ENCODE data around the gene KIF26B. TPM values are rescaled to one million over a fixed set of nuclear protein-coding genes. Genes with fewer than 3 reads are reported as not detected.
A peak's percentile ranks its signal among the peaks of the same experiment; 100 is the strongest.

KIF26B gene
- total and polyA plus RNA-seq, 2 experiments from 2014 or later: 2.5 to 8.0 TPM

DNA sequence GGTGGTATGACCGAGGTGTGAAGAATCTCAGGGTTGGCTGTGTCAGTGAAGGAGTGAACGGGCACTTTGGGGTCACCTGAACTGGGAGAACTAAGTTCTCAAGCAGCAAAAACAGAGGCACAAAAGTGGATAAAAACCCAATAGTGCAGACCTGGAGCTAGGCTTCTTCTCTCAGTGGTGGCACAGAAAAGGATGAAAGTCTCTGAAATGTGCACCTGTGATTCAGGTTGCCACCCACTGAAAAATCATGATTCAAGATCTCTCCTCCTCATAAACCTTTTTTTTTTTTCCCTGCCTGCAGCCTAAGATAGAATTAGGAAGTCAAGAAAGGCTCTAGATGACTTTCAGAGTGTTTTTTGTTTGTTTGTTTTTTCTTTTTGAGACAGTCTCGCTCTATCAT lies 304.8 kb downstream of the KIF26B start:
- H3K27me3 ChIP-seq (replicated peaks; ENCODE audit: insufficient read depth): no peaks in the 10 kb centered on the region
- H3K36me3 ChIP-seq (ENCODE audit: low read depth): no peaks in the 10 kb centered on the region
- peaks cover 22% of the 10 kb centered on the region for H3K4me1 ChIP-seq (ENCODE audit: insufficient read depth)
- H3K9me2 ChIP-seq (ENCODE audit: insufficient read depth): no peaks in the 10 kb centered on the region
- in situ Hi-C loops (cut with MboI): no loop called here
- no peak overlapping the region for H3K4me3 ChIP-seq
- peaks cover 23% of the 10 kb centered on the region for H3F3A ChIP-seq (ENCODE audit: insufficient read depth)
- H3K9ac ChIP-seq: no peak overlapping the region
- no peak for DNase-seq
- WGBS, 2 experiments (ENCODE audit: low coverage in 1 of 2, low lambda C conversion rate in 2 of 2, missing lambda C conversion rate in 2 of 2): 77% methylated on average over 3 of the region's 3 CpGs
- H4K20me1 ChIP-seq (ENCODE audit: insufficient read depth): no peaks in the 10 kb centered on the region
- no peak for TF ChIP-seq EZH2phosphoT487 (IDR thresholded peaks at IDR 0.05; ENCODE audit: insufficient read depth, low read depth)
- TF ChIP-seq EZH2 (IDR thresholded peaks at IDR 0.05; ENCODE audit: insufficient read depth, poor library complexity, severe bottlenecking): no peak
- H3K79me2 ChIP-seq (ENCODE audit: insufficient read depth): no peaks in the 10 kb centered on the region
- H2AFZ ChIP-seq: no peak overlapping the region
- peak overlapping the region; percentile 45 for H3K4me2 ChIP-seq (ENCODE audit: unreplicated experiment)
- H3K9me3 ChIP-seq (ENCODE audit: low read depth): no peaks in the 10 kb centered on the region
- no peak overlapping the region for H3K27ac ChIP-seq

DNA sequence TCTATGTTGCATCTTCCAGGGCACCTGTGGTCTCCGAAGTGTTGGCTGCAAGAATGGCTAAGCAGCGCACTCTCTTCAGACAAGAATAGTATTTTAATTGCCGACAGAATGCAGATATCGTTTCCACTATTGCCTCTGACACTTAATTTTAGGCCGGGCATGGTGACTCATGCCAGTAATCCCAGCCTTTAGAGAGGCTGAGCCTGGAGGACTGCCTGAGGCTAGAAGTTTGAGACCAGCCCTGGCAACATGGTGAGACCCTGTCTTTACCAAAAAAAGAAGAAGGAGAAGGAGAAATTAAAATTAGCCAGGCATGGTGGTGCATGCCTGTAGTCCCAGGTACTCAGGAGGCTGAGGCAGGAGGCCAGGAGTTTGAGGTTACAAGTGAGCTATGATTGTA lies 306.9 kb downstream of the KIF26B start:
- in situ Hi-C loops (cut with MboI): no loop called here
- Histone ChIP-seq H3K9me3 (ENCODE audit: low read depth) (no peaks in the 10 kb centered on the region), H3K4me3 (no peak overlapping the region)

DNA sequence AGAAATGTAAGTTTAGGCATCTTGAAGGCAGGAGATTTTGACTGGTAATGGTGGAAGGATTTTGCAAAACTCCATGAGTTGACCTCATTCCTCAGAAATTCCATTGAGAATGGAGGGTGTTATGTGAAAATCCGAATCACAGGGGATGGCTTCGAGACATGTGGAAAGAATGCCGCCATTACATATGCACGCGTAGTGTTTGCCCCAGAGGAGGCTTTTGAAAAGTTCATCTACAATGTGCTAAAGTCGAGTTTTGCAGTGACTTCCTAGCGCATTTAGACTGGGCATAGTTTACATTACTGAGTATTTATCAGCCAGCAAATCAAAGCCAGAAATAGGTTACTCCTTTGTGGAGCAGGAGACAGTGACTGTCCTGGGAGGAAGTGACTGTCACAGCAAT lies 307.4 kb downstream of the KIF26B start:
- no peak overlapping the region for H3K9ac ChIP-seq
- no peaks in the 10 kb centered on the region for H3K27me3 ChIP-seq (replicated peaks; ENCODE audit: insufficient read depth)
- H3K9me3 ChIP-seq (ENCODE audit: low read depth): no peaks in the 10 kb centered on the region
- H3K4me1 ChIP-seq (ENCODE audit: insufficient read depth): peaks cover 22% of the 10 kb centered on the region
- H3K27ac ChIP-seq: no peak overlapping the region
- 69 to 80% methylated on average over 7 of the region's 7 CpGs for WGBS, 2 experiments (ENCODE audit: low coverage in 1 of 2, low lambda C conversion rate in 2 of 2, missing lambda C conversion rate in 2 of 2)
- TF ChIP-seq EZH2phosphoT487 (IDR thresholded peaks at IDR 0.05; ENCODE audit: insufficient read depth, low read depth) (no peak), EZH2 (IDR thresholded peaks at IDR 0.05; ENCODE audit: insufficient read depth, poor library complexity, severe bottlenecking) (no peak)
- H3F3A ChIP-seq (ENCODE audit: insufficient read depth): peaks cover 23% of the 10 kb centered on the region
- no peaks in the 10 kb centered on the region for H4K20me1 ChIP-seq (ENCODE audit: insufficient read depth)
- H2AFZ ChIP-seq: no peak overlapping the region
- in situ Hi-C loops (cut with MboI): no loop called here
- no peak overlapping the region for H3K4me2 ChIP-seq (ENCODE audit: unreplicated experiment)
- no peaks in the 10 kb centered on the region for H3K9me2 ChIP-seq (ENCODE audit: insufficient read depth)
- no peaks in the 10 kb centered on the region for H3K36me3 ChIP-seq (ENCODE audit: low read depth)
- no peaks in the 10 kb centered on the region for H3K79me2 ChIP-seq (ENCODE audit: insufficient read depth)
- no peak for DNase-seq
- H3K4me3 ChIP-seq: no peak overlapping the region

More for the DNA sequence above, 306.9 kb downstream of the KIF26B start:
- peaks cover 22% of the 10 kb centered on the region for H3K4me1 ChIP-seq (ENCODE audit: insufficient read depth)
- no peak overlapping the region for H3K4me2 ChIP-seq (ENCODE audit: unreplicated experiment)
- H3K9ac ChIP-seq: no peak overlapping the region
- no peak overlapping the region for H2AFZ ChIP-seq
- no peaks in the 10 kb centered on the region for H3K79me2 ChIP-seq (ENCODE audit: insufficient read depth)
- TF ChIP-seq EZH2 (IDR thresholded peaks at IDR 0.05; ENCODE audit: insufficient read depth, poor library complexity, severe bottlenecking) (no peak), EZH2phosphoT487 (IDR thresholded peaks at IDR 0.05; ENCODE audit: insufficient read depth, low read depth) (no peak)
- no peaks in the 10 kb centered on the region for H3K36me3 ChIP-seq (ENCODE audit: low read depth)
- peaks cover 23% of the 10 kb centered on the region for H3F3A ChIP-seq (ENCODE audit: insufficient read depth)
- no peaks in the 10 kb centered on the region for H3K27me3 ChIP-seq (replicated peaks; ENCODE audit: insufficient read depth)
- 68 to 78% methylated on average over 5 of the region's 5 CpGs for WGBS, 2 experiments (ENCODE audit: low coverage in 1 of 2, low lambda C conversion rate in 2 of 2, missing lambda C conversion rate in 2 of 2)
- no peak for DNase-seq
- H4K20me1 ChIP-seq (ENCODE audit: insufficient read depth): no peaks in the 10 kb centered on the region
- H3K9me2 ChIP-seq (ENCODE audit: insufficient read depth): no peaks in the 10 kb centered on the region
- no peak overlapping the region for H3K27ac ChIP-seq

DNA sequence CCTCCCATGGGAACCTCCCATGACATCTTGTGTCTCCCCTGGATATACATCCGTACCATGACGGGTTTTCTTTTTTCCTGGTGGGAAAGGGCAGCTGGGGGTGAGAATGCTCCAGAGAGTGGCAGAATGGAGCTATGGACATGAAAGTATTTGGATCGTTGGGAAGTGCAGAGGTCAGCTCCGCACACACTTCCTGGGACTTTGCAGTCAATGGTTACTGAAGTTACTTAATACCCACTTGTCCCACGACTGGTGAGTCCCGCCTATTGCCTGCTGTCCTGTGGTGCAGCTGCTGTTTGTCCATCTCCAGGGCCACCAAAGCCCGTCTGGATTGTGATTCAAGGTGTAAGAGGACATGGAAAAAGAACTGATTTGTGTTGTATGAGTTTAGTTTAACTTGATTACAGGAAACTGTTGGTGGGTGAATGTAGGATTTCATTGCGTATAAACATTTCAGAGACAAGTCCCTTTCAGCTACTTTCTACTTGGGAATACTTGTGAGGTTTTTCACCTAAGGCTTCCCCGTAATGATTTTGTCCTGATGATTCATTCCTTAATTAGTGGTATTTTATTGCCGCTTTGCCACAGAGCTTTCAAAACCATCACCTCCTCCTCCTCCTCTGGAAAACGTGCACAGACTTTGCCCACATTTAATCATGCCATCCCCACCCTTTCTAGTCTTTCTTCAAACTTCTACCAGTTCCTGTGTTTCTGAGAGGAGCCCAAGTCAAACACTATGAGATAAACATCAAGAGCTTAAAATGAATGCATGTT lies 308.8 kb downstream of the KIF26B start:
- H3K9ac ChIP-seq: no peak overlapping the region
- H3K36me3 ChIP-seq (ENCODE audit: low read depth): no peaks in the 10 kb centered on the region
- no peaks in the 10 kb centered on the region for H3K79me2 ChIP-seq (ENCODE audit: insufficient read depth)
- in situ Hi-C loops (cut with MboI): no loop called here
- peaks cover 13% of the 10 kb centered on the region for H3F3A ChIP-seq (ENCODE audit: insufficient read depth)
- peaks cover 11% of the 10 kb centered on the region for H3K4me1 ChIP-seq (ENCODE audit: insufficient read depth)
- no peaks in the 10 kb centered on the region for H3K9me3 ChIP-seq (ENCODE audit: low read depth)
- H4K20me1 ChIP-seq (ENCODE audit: insufficient read depth): no peaks in the 10 kb centered on the region
- H3K4me3 ChIP-seq: no peak overlapping the region
- no peak overlapping the region for H2AFZ ChIP-seq
- TF ChIP-seq EZH2phosphoT487 (IDR thresholded peaks at IDR 0.05; ENCODE audit: insufficient read depth, low read depth) (no peak), EZH2 (IDR thresholded peaks at IDR 0.05; ENCODE audit: insufficient read depth, poor library complexity, severe bottlenecking) (no peak)
- 73 to 77% methylated on average over 11 of the region's 11 CpGs for WGBS, 2 experiments (ENCODE audit: low coverage in 1 of 2, low lambda C conversion rate in 2 of 2, missing lambda C conversion rate in 2 of 2)
- no peaks in the 10 kb centered on the region for H3K27me3 ChIP-seq (replicated peaks; ENCODE audit: insufficient read depth)
- no peaks in the 10 kb centered on the region for H3K9me2 ChIP-seq (ENCODE audit: insufficient read depth)
- no peak overlapping the region for H3K4me2 ChIP-seq (ENCODE audit: unreplicated experiment)
- DNase-seq: no peak
- H3K27ac ChIP-seq: no peak overlapping the region

All from GM23248 (cell line).